HAP-1 (cell line): ENCODE results near the gene PLA2R1.
A peak's percentile ranks its signal among the peaks of the same experiment; 100 is the strongest.
"Not testable (repeated sequence)": the region's sequence is repeated elsewhere in the genome, so short reads cannot be mapped to it uniquely, and the experiment has no call there.

Experiments
- DNase-seq, 2 experiments: peaks; one replicate each; pipeline ENCODE4 v3.0.0-alpha.2; 2016 to 2020; ENCODE audit warnings: low spot score in 2 of 2
- H3K27me3 ChIP-seq: fragments of 250-450 bp; sonication (Bioruptor Pico); 2 replicates; pipeline ENCODE4 v1.5.1; 2020; ENCODE audit warnings: low read depth, mild to moderate bottlenecking, moderate library complexity
- H3K36me3 ChIP-seq: fragments of 250-450 bp; sonication (Bioruptor Pico); replicated peaks from 2 replicates; pipeline ENCODE4 v1.5.1; 2020; ENCODE audit warnings: mild to moderate bottlenecking
- H3K4me1 ChIP-seq: fragments of 250-450 bp; sonication (Bioruptor Pico); 2 replicates; pipeline ENCODE4 v1.5.1; 2020; ENCODE audit warnings: mild to moderate bottlenecking
- H3K4me3 ChIP-seq: fragments of 250-450 bp; sonication (Bioruptor Pico); 2 replicates; pipeline ENCODE4 v1.5.1; 2020; ENCODE audit warnings: mild to moderate bottlenecking, moderate library complexity
- H3K9me3 ChIP-seq: fragments of 250-450 bp; sonication (Bioruptor Pico); 2 replicates; pipeline ENCODE4 v1.5.1; 2020; ENCODE audit warnings: mild to moderate bottlenecking, moderate library complexity
- in situ Hi-C: fragments of 300-500 bp; cut with MboI; formaldehyde crosslinking; loops from 3 replicates; pipeline ENCODE4 v1.14.3; 2020; ENCODE audit warnings: low sequenced_read_pairs, inconsistent platforms, mixed read lengths

The PLA2R1 gene

GRCh38 chr2:159973325-159973724, 89.1 kb downstream of the PLA2R1 start:
- Histone ChIP-seq H3K4me1 (peaks cover 9% of the 10 kb centered on the region), H3K9me3 (no peaks in the 10 kb centered on the region)

GRCh38 chr2:159971365-159972152, 90.9 kb downstream of the PLA2R1 start:
- H3K36me3 ChIP-seq: no peaks in the 10 kb centered on the region
- no peaks in the 10 kb centered on the region for H3K9me3 ChIP-seq
- DNase-seq: no peak
- in situ Hi-C loops: no loop called here
- peaks cover 14% of the 10 kb centered on the region for H3K4me1 ChIP-seq
- H3K27me3 ChIP-seq: peaks cover 4% of the 10 kb centered on the region; the same call in 1 of the 2 replicates
- no peak overlapping the region for H3K4me3 ChIP-seq

More at GRCh38 chr2:159973325-159973724, 89.1 kb downstream of the PLA2R1 start:
- H3K4me3 ChIP-seq: no peak overlapping the region
- peaks cover 4% of the 10 kb centered on the region; the same call in 1 of the 2 replicates for H3K27me3 ChIP-seq
- DNase-seq: no peak
- in situ Hi-C loops: no loop called here
- no peaks in the 10 kb centered on the region for H3K36me3 ChIP-seq

GRCh38 chr2:159970548-159970947, 91.9 kb downstream of the PLA2R1 start:
- H3K36me3 ChIP-seq, DNase-seq, H3K27me3 ChIP-seq, in situ Hi-C loops, H3K9me3 ChIP-seq, H3K4me3 ChIP-seq: not testable (repeated sequence)
- H3K4me1 ChIP-seq: peaks cover 14% of the 10 kb centered on the region

- Histone ChIP-seq H3K36me3 (no peaks in the 10 kb centered on the region), H3K4me1 (peaks cover 14% of the 10 kb centered on the region), H3K4me3 (no peak overlapping the region), H3K9me3 (no peaks in the 10 kb centered on the region), H3K27me3 (no peaks in the 10 kb centered on the region)
- in situ Hi-C loops: no loop called here
- peak; percentile 73 to 89 for DNase-seq
Observed at GRCh38 chr2:159968279-159968900, 94.0 kb downstream of the PLA2R1 start.

GRCh38 chr2:159963700-159964099, 98.7 kb downstream of the PLA2R1 start:
- H3K27me3 ChIP-seq: no peaks in the 10 kb centered on the region
- in situ Hi-C loops: no loop called here
- DNase-seq: no peak
- H3K4me1 ChIP-seq: peaks cover 16% of the 10 kb centered on the region
- H3K4me3 ChIP-seq: no peak overlapping the region
- H3K36me3 ChIP-seq: no peaks in the 10 kb centered on the region
- no peaks in the 10 kb centered on the region for H3K9me3 ChIP-seq

GRCh38 chr2:159962513-159962912, 99.9 kb downstream of the PLA2R1 start:
- in situ Hi-C loops, H3K36me3 ChIP-seq, H3K27me3 ChIP-seq, H3K4me1 ChIP-seq, H3K9me3 ChIP-seq, DNase-seq, H3K4me3 ChIP-seq: not testable (repeated sequence)

GRCh38 chr2:159961451-159961850, 101.0 kb downstream of the PLA2R1 start:
- in situ Hi-C loops: no loop called here

GRCh38 chr2:159961037-159961436, 101.4 kb downstream of the PLA2R1 start:
- in situ Hi-C loops: no loop called here
- no peaks in the 10 kb centered on the region for H3K27me3 ChIP-seq
- no peak overlapping the region for H3K4me3 ChIP-seq
- peaks cover 7% of the 10 kb centered on the region for H3K4me1 ChIP-seq
- H3K36me3 ChIP-seq: no peaks in the 10 kb centered on the region
- DNase-seq: no peak
- H3K9me3 ChIP-seq: no peaks in the 10 kb centered on the region

More at GRCh38 chr2:159961451-159961850, 101.0 kb downstream of the PLA2R1 start:
- Histone ChIP-seq H3K9me3 (no peaks in the 10 kb centered on the region), H3K27me3 (no peaks in the 10 kb centered on the region), H3K4me3 (no peak overlapping the region), H3K36me3 (no peaks in the 10 kb centered on the region), H3K4me1 (peaks cover 7% of the 10 kb centered on the region)
- DNase-seq: peak; percentile 44 to 52

GRCh38 chr2:159960414-159960813, 102.0 kb downstream of the PLA2R1 start:
- H3K4me3 ChIP-seq: no peak overlapping the region
- H3K27me3 ChIP-seq: no peaks in the 10 kb centered on the region
- H3K36me3 ChIP-seq: no peaks in the 10 kb centered on the region
- in situ Hi-C loops: no loop called here
- H3K4me1 ChIP-seq: peaks cover 7% of the 10 kb centered on the region
- no peaks in the 10 kb centered on the region for H3K9me3 ChIP-seq
- no peak for DNase-seq

GRCh38 chr2:159959136-159959535, 103.3 kb downstream of the PLA2R1 start:
- Histone ChIP-seq H3K36me3 (no peaks in the 10 kb centered on the region), H3K27me3 (no peaks in the 10 kb centered on the region), H3K4me3 (no peak overlapping the region), H3K4me1 (peaks cover 7% of the 10 kb centered on the region), H3K9me3 (no peaks in the 10 kb centered on the region)
- DNase-seq: no peak
- in situ Hi-C loops: no loop called here

GRCh38 chr2:159953136-159953823, 109.1 kb downstream of the PLA2R1 start:
- Histone ChIP-seq H3K4me1 (0 out of 2 replicates have a peak, but pooled peaks cover 2% of the 10 kb centered on the region), H3K9me3 (no peaks in the 10 kb centered on the region), H3K36me3 (no peaks in the 10 kb centered on the region), H3K27me3 (no peaks in the 10 kb centered on the region), H3K4me3 (no peak overlapping the region)
- DNase-seq: no peak
- in situ Hi-C loops: no loop called here

- in situ Hi-C loops: no loop called here
- Histone ChIP-seq H3K4me1 (peaks cover 17% of the 10 kb centered on the region), H3K27me3 (no peaks in the 10 kb centered on the region), H3K4me3 (no peak overlapping the region), H3K36me3 (no peaks in the 10 kb centered on the region), H3K9me3 (no peaks in the 10 kb centered on the region)
- DNase-seq: no peak
Observed at GRCh38 chr2:159946326-159946999, 116.0 kb downstream of the PLA2R1 start.

- peaks cover 17% of the 10 kb centered on the region for H3K4me1 ChIP-seq
- H3K27me3 ChIP-seq: no peaks in the 10 kb centered on the region
- no peak for DNase-seq
- no peak overlapping the region for H3K4me3 ChIP-seq
- H3K36me3 ChIP-seq: no peaks in the 10 kb centered on the region
- in situ Hi-C loops: no loop called here
- no peaks in the 10 kb centered on the region for H3K9me3 ChIP-seq
Observed at GRCh38 chr2:159944874-159945273, 117.5 kb downstream of the PLA2R1 start.
